SK-N-MC (cell line): ENCODE data around the gene ASB6.

Source experiments
- EZH2 ChIP-seq: fragments of 200-600 bp; sonication (generic); IDR thresholded peaks from one replicate; pipeline ENCODE4 v1.6.1; 2017; ENCODE audit warnings: antibody characterized with exemption
- POLR2AphosphoS5 ChIP-seq: IDR thresholded peaks from 2 replicates; pipeline ENCODE4 v1.6.1; 2012; ENCODE audit warnings: mild to moderate bottlenecking, low read depth, low read length, borderline replicate concordance

- TF ChIP-seq POLR2AphosphoS5 (no peak), EZH2 (no peak)
Observed at GRCh38 chr9:129637102-129637501, 4.8 kb downstream of the ASB6 start.
